ENCODE results near the gene OTX2.

DNA sequence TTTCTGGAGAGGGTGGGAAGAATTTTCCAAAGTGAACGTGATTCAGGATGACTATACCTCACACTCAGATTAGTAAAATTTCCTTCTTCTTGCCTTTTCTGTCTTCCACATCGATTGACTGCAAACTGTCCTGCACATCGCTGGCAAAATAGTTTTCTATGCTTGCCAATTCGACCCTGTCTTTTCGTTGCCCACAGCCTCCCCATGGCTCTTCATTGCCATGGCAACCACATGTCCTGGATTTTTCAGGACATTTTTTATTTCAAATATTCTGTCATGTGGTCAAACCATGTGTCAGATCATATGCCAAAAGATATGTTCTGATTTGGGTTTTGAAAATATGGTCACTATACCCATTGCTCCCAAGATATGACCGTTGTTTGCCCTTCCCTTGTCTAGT is 46.9 kb upstream of the OTX2 start:
- TF ChIP-seq SMC3 (IDR thresholded peaks at IDR 0.05; ENCODE audit: low read depth, low read length) (no peak), CTCF (conservative IDR thresholded peaks at IDR 0.05; ENCODE audit: low read depth, low read length) (no peak)

Measured in IMR-90 (cell line).